MM.1S (cell line): ENCODE results near the gene PIBF1.

Experiments
- DNase-seq: peaks from one replicate; pipeline ENCODE4 v3.0.0-alpha.2; 2015
- H2AFZ ChIP-seq: fragments of 300-600 bp; sonication (generic); 2 replicates; pipeline ENCODE4 v1.6.0; 2016; ENCODE audit warnings: antibody characterized with exemption, low read length
- H3F3A ChIP-seq: fragments of 300-600 bp; sonication (generic); 2 replicates; pipeline ENCODE4 v1.6.1; 2016; ENCODE audit warnings: mild to moderate bottlenecking, antibody characterized with exemption, low read length, moderate library complexity, mixed read lengths; ENCODE audit not compliant: insufficient read depth
- H3K27ac ChIP-seq: fragments of 300-600 bp; sonication (generic); 2 replicates; pipeline ENCODE4 v1.5.1; 2016; ENCODE audit warnings: mild to moderate bottlenecking, low read length
- H3K27me3 ChIP-seq: fragments of 300-600 bp; sonication (generic); replicated peaks from 2 replicates; pipeline ENCODE4 v1.6.0; 2016; ENCODE audit warnings: low read length; ENCODE audit not compliant: insufficient read depth
- H3K36me3 ChIP-seq: fragments of 300-600 bp; sonication (generic); replicated peaks from 2 replicates; pipeline ENCODE4 v1.6.1; 2016; ENCODE audit warnings: mild to moderate bottlenecking, low read length, mixed read lengths; ENCODE audit not compliant: insufficient read depth
- H3K4me1 ChIP-seq: fragments of 300-600 bp; sonication (generic); 2 replicates; pipeline ENCODE4 v1.6.1; 2016; ENCODE audit warnings: low read length, mixed read lengths
- H3K4me2 ChIP-seq: fragments of 300-600 bp; sonication (generic); 2 replicates; pipeline ENCODE4 v1.6.0; 2016; ENCODE audit warnings: low read depth, low read length
- H3K4me3 ChIP-seq: fragments of 300-600 bp; sonication (generic); 2 replicates; pipeline ENCODE4 v1.5.1; 2016; ENCODE audit warnings: low read length, mixed read lengths
- H3K79me2 ChIP-seq: fragments of 300-600 bp; sonication (generic); 2 replicates; pipeline ENCODE4 v1.6.1; 2016; ENCODE audit warnings: mixed run types, low read length, mixed read lengths
- H3K9ac ChIP-seq: fragments of 300-600 bp; sonication (generic); 2 replicates; pipeline ENCODE4 v1.6.1; 2016; ENCODE audit warnings: low read length, mixed read lengths
- H3K9me2 ChIP-seq: fragments of 300-600 bp; sonication (generic); replicated peaks from 2 replicates; pipeline ENCODE4 v1.6.1; 2016; ENCODE audit warnings: mild to moderate bottlenecking, low read length, mixed read lengths; ENCODE audit not compliant: insufficient read depth
- H3K9me3 ChIP-seq: fragments of 300-600 bp; sonication (generic); replicated peaks from 2 replicates; pipeline ENCODE4 v1.6.1; 2016; ENCODE audit warnings: mild to moderate bottlenecking, low read length, mixed read lengths; ENCODE audit not compliant: insufficient read depth
- H4K20me1 ChIP-seq: fragments of 300-600 bp; sonication (generic); 2 replicates; pipeline ENCODE4 v1.6.1; 2016; ENCODE audit warnings: mild to moderate bottlenecking, low read length, moderate library complexity, mixed read lengths; ENCODE audit not compliant: insufficient read depth
- EZH2 ChIP-seq: fragments of 300-600 bp; sonication (generic); optimal IDR thresholded peaks from 2 replicates; pipeline ENCODE3; 2017; ENCODE audit warnings: low read depth, mild to moderate bottlenecking, antibody characterized with exemption, low read length, mixed read lengths
- EZH2phosphoT487 ChIP-seq: fragments of 300-600 bp; sonication (generic); IDR thresholded peaks from 2 replicates; pipeline ENCODE4 v1.6.1; 2018; ENCODE audit warnings: antibody characterized with exemption, low read length
- TF ChIP-seq, protein P1 (sequence below): fragments of 300-600 bp; sonication (generic); IDR thresholded peaks from 2 replicates; pipeline ENCODE4 v1.5.1; 2016; ENCODE audit warnings: antibody characterized with exemption, low read length, mixed read lengths

Gene PIBF1

DNA sequence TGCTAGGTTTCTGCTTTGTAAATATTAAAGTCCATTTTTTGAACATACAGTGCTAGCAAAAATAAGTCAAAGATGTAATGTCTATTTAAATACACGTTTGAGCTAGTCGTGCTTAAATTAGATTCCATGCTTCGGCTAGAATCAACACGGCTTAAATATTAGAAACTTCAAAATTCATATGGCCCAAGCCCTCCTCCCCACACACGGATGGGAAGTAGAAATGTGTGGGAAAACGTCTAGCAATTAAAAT is 276.1 kb downstream of the PIBF1 start:
- Histone ChIP-seq H3K9me2 (no peaks in the 10 kb centered on the region), H3K4me3 (no peak overlapping the region; the same call in 1 of the 2 replicates), H3K79me2 (no peaks in the 10 kb centered on the region)

DNA sequence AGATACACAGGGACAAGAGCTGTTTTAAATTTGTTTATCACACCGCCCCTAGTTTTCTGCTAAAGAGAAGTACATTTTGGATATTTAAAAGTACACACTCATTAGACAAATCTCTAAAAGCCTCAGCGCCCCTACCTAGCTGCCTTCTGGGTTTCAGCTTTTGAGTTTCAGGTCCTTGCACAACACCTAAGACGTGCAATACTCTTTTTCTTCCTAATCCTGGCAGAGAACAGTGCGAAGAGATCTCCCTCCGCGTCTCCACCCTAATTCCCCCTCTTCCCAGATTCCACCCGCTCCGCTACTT is 276.5 kb downstream of the PIBF1 start:
- Histone ChIP-seq H3K9ac (peak overlapping the region; percentile 53; the same call in 1 of the 2 replicates), H3K9me2 (no peaks in the 10 kb centered on the region), H3F3A (no peaks in the 10 kb centered on the region), H2AFZ (peak overlapping the region; percentile 49; the same call in 1 of the 2 replicates), H3K36me3 (no peaks in the 10 kb centered on the region), H3K27me3 (no peaks in the 10 kb centered on the region), H3K79me2 (no peaks in the 10 kb centered on the region), H3K4me2 (peak overlapping the region; percentile 60; the same call in 1 of the 2 replicates), H3K4me1 (no peaks in the 10 kb centered on the region), H3K4me3 (peak overlapping the region; percentile 69), H3K27ac (no peak overlapping the region), H3K9me3 (no peaks in the 10 kb centered on the region), H4K20me1 (no peaks in the 10 kb centered on the region)
- TF ChIP-seq EZH2phosphoT487, result no peak
- TF ChIP-seq EZH2, result no peak
- TF ChIP-seq, protein P1, sequence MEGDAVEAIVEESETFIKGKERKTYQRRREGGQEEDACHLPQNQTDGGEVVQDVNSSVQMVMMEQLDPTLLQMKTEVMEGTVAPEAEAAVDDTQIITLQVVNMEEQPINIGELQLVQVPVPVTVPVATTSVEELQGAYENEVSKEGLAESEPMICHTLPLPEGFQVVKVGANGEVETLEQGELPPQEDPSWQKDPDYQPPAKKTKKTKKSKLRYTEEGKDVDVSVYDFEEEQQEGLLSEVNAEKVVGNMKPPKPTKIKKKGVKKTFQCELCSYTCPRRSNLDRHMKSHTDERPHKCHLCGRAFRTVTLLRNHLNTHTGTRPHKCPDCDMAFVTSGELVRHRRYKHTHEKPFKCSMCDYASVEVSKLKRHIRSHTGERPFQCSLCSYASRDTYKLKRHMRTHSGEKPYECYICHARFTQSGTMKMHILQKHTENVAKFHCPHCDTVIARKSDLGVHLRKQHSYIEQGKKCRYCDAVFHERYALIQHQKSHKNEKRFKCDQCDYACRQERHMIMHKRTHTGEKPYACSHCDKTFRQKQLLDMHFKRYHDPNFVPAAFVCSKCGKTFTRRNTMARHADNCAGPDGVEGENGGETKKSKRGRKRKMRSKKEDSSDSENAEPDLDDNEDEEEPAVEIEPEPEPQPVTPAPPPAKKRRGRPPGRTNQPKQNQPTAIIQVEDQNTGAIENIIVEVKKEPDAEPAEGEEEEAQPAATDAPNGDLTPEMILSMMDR, result no peak
- peak; percentile 10 for DNase-seq

More for the DNA sequence above, 276.1 kb downstream of the PIBF1 start:
- no peaks in the 10 kb centered on the region for H4K20me1 ChIP-seq
- H3K4me2 ChIP-seq, result peak overlapping the region; percentile 60; the same call in 1 of the 2 replicates
- H3K9me3 ChIP-seq, result no peaks in the 10 kb centered on the region
- no peaks in the 10 kb centered on the region for H3F3A ChIP-seq
- DNase-seq, result no peak
- no peaks in the 10 kb centered on the region for H3K36me3 ChIP-seq
- H3K27me3 ChIP-seq, result no peaks in the 10 kb centered on the region
- no peak overlapping the region for H3K27ac ChIP-seq
- H3K9ac ChIP-seq, result no peak overlapping the region
- TF ChIP-seq EZH2phosphoT487 (no peak), EZH2 (no peak)
- TF ChIP-seq, protein P1, result no peak
- no peaks in the 10 kb centered on the region for H3K4me1 ChIP-seq
- H2AFZ ChIP-seq, result no peak overlapping the region

- H4K20me1 ChIP-seq, result no peaks in the 10 kb centered on the region
- peak; percentile 89 for DNase-seq
Measured at GRCh38 chr13:73058736-73059459, 277.0 kb downstream of the PIBF1 start, which contains the start of gene KLF5. KLF5 (plus strand) TSS chr13:73059005; CDS start chr13:73059328, 323 bp downstream.

More at GRCh38 chr13:73058736-73059459, 277.0 kb downstream of the PIBF1 start, which contains the start of gene KLF5:
- Histone ChIP-seq H3K27ac (peak within 1 kb of the TSS; percentile 50; the same call in 1 of the 2 replicates), H3K4me2 (peak within 1 kb of the TSS; percentile 60; the same call in 1 of the 2 replicates), H3K4me1 (no peaks in the 10 kb centered on the region), H3F3A (no peaks in the 10 kb centered on the region), H3K4me3 (peak within 1 kb of the TSS; percentile 74), H3K79me2 (no peaks in the 10 kb centered on the region), H3K9ac (peak within 1 kb of the TSS; percentile 71), H3K27me3 (no peaks in the 10 kb centered on the region), H2AFZ (peak within 1 kb of the TSS; percentile 49), H3K9me3 (no peaks in the 10 kb centered on the region), H3K9me2 (no peaks in the 10 kb centered on the region), H3K36me3 (no peaks in the 10 kb centered on the region)
- TF ChIP-seq, protein P1, result no peak
- TF ChIP-seq EZH2phosphoT487 (no peak), EZH2 (no peak)
